HepG2 (cell line): ENCODE measurements around the gene PCGF3. TPM values are rescaled to one million over a fixed set of nuclear protein-coding genes. Genes with fewer than 3 reads are reported as not detected.

Source experiments
- AHR ChIP-seq: IDR thresholded peaks from 2 replicates; pipeline ENCODE4 v1.6.1; 2018; ENCODE audit warnings: missing genetic modification reagents, missing compliant biosample characterization
- ATF4 ChIP-seq, 2 experiments: fragments of 450-650 bp in 1 of 2; sonication (generic) in 1 of 2; formaldehyde crosslinking; IDR thresholded peaks; 2 replicates each; pipeline versions ENCODE4 v1.5.0 to v1.8.0; 2020 to 2022; ENCODE audit warnings: mild to moderate bottlenecking in 1 of 2, missing genetic modification reagents in 1 of 2
- DDIT3 ChIP-seq: sonication (generic); formaldehyde crosslinking; IDR thresholded peaks from 2 replicates; pipeline ENCODE4 v1.4.0; 2020; ENCODE audit warnings: mild to moderate bottlenecking, missing genetic modification reagents
- GATA4 ChIP-seq: sonication (generic); IDR thresholded peaks from 2 replicates; pipeline ENCODE4 v1.6.1; 2016; ENCODE audit warnings: antibody characterized with exemption, low read depth, borderline replicate concordance
- MAFG ChIP-seq: sonication (generic); formaldehyde crosslinking; IDR thresholded peaks from 2 replicates; pipeline ENCODE4 v1.5.1; 2020; ENCODE audit warnings: mild to moderate bottlenecking, missing genetic modification reagents
- MED13 ChIP-seq: sonication (generic); formaldehyde crosslinking; IDR thresholded peaks from 2 replicates; pipeline ENCODE4 v1.5.0; 2020; ENCODE audit warnings: missing genetic modification reagents
- MIXL1 ChIP-seq: IDR thresholded peaks from 2 replicates; pipeline ENCODE4 v1.6.1; 2016
- NBN ChIP-seq: fragments of 450-650 bp; conservative IDR thresholded peaks from 2 replicates; pipeline ENCODE4 v1.6.1; 2017
- NFYC ChIP-seq: IDR thresholded peaks from 2 replicates; pipeline ENCODE4 v1.6.1; 2016; ENCODE audit warnings: missing genetic modification reagents, missing compliant biosample characterization
- ONECUT2 ChIP-seq: sonication (generic); formaldehyde crosslinking; IDR thresholded peaks from 2 replicates; pipeline ENCODE4 v1.4.0; 2020; ENCODE audit warnings: missing genetic modification reagents
- RBM39 ChIP-seq: fragments of 200-400 bp; formaldehyde crosslinking; IDR thresholded peaks from one replicate; pipeline ENCODE4 v1.6.1; 2018; ENCODE audit warnings: antibody characterized with exemption, mild to moderate bottlenecking, low read depth, low read length; ENCODE audit not compliant: poor library complexity, severe bottlenecking
- RORA ChIP-seq: sonication (generic); formaldehyde crosslinking; IDR thresholded peaks from 2 replicates; pipeline ENCODE4 v1.5.0; 2020; ENCODE audit warnings: mild to moderate bottlenecking, missing genetic modification reagents, moderate library complexity
- SALL1 ChIP-seq: sonication (generic); formaldehyde crosslinking; IDR thresholded peaks from 2 replicates; pipeline ENCODE4 v1.8.0; 2022; ENCODE audit warnings: mild to moderate bottlenecking, missing genetic modification reagents
- SIX1 ChIP-seq: sonication (generic); formaldehyde crosslinking; IDR thresholded peaks from 2 replicates; pipeline ENCODE4 v1.4.0; 2020; ENCODE audit warnings: missing genetic modification reagents, borderline replicate concordance
- ZBTB3 ChIP-seq: sonication (generic); formaldehyde crosslinking; IDR thresholded peaks from 2 replicates; pipeline ENCODE4 v1.4.0; 2020; ENCODE audit warnings: low read depth, mild to moderate bottlenecking, moderate library complexity, missing genetic modification reagents, borderline replicate concordance
- ZBTB7A ChIP-seq: sonication (generic); formaldehyde crosslinking; IDR thresholded peaks from 2 replicates; pipeline ENCODE4 v1.8.0; 2022; ENCODE audit warnings: mild to moderate bottlenecking, missing genetic modification reagents
- ZMYM3 ChIP-seq: sonication (generic); formaldehyde crosslinking; IDR thresholded peaks from 2 replicates; pipeline ENCODE4 v1.5.1; 2020; ENCODE audit warnings: mild to moderate bottlenecking, missing genetic modification reagents
- ZNF138 ChIP-seq: sonication (generic); formaldehyde crosslinking; IDR thresholded peaks from 2 replicates; pipeline ENCODE4 v1.5.0; 2020; ENCODE audit warnings: mild to moderate bottlenecking, low read depth, missing genetic modification reagents
- ZNF207 ChIP-seq: fragments of 450-650 bp; IDR thresholded peaks from 2 replicates; pipeline ENCODE4 v1.6.1; 2016; ENCODE audit warnings: antibody characterized with exemption, borderline replicate concordance
- ZNF292 ChIP-seq: sonication (generic); formaldehyde crosslinking; IDR thresholded peaks from 2 replicates; pipeline ENCODE4 v1.8.1; 2022; ENCODE audit warnings: mild to moderate bottlenecking, low read depth, missing genetic modification reagents, borderline replicate concordance
- ZNF3 ChIP-seq: IDR thresholded peaks from 2 replicates; pipeline ENCODE4 v1.7.0; 2017; ENCODE audit warnings: inconsistent platforms
- ZNF674 ChIP-seq: sonication (generic); formaldehyde crosslinking; IDR thresholded peaks from 2 replicates; pipeline ENCODE4 v1.5.0; 2020; ENCODE audit warnings: low read depth, mild to moderate bottlenecking, missing genetic modification reagents
- ZNF781 ChIP-seq: sonication (generic); formaldehyde crosslinking; IDR thresholded peaks from 2 replicates; pipeline ENCODE4 v1.5.1; 2020; ENCODE audit warnings: borderline replicate concordance, mild to moderate bottlenecking, missing genetic modification reagents; ENCODE audit errors: not compliant biosample characterization
- polyA plus RNA-seq, 8 experiments: library from polyadenylated mRNA; depleted of rRNA in 3 of 8; stranded (reverse) in 7 of 8; unstranded in 1 of 8; fragments of >200 nt; fragmentation: Illumina TruSeq in 4 of 8; extraction: Trizol in 4 of 8; gene quantifications; 2 replicates each; pipeline versions ENCODE4 v1.2.1 to v1.2.3, GENCODE V29; 2011 to 2016; ENCODE audit warnings: low read depth in 4 of 8, missing spikeins in 1 of 8, mixed read lengths in 1 of 8; ENCODE audit not compliant: insufficient read depth in 1 of 8
- total RNA-seq, 5 experiments: library from RNA; depleted of rRNA; stranded (reverse); fragments of >200 nt; fragmentation: Illumina TruSeq; extraction: Trizol; gene quantifications; 2 replicates each; pipeline ENCODE4 v1.2.3, GENCODE V29; 2016; ENCODE audit warnings: low read depth in 1 of 5
- TF ChIP-seq, protein P1 (sequence below): sonication (generic); formaldehyde crosslinking; IDR thresholded peaks from 2 replicates; pipeline ENCODE4 v1.4.0; 2020; ENCODE audit warnings: missing genetic modification reagents, borderline replicate concordance
- TF ChIP-seq, protein P2 (sequence below), 2 experiments: IDR thresholded peaks; 2 replicates each; pipeline ENCODE4 v1.6.1; 2011 to 2012; ENCODE audit warnings: low read length in 2 of 2, borderline replicate concordance in 1 of 2, low read depth in 1 of 2, mild to moderate bottlenecking in 1 of 2, moderate library complexity in 1 of 2

The PCGF3 gene
- total and polyA plus RNA-seq, 2 of the 13 experiments (the other 11 are each of a cell fraction or from before 2014, with no cell fraction given), result 28.6 to 66.2 TPM

DNA sequence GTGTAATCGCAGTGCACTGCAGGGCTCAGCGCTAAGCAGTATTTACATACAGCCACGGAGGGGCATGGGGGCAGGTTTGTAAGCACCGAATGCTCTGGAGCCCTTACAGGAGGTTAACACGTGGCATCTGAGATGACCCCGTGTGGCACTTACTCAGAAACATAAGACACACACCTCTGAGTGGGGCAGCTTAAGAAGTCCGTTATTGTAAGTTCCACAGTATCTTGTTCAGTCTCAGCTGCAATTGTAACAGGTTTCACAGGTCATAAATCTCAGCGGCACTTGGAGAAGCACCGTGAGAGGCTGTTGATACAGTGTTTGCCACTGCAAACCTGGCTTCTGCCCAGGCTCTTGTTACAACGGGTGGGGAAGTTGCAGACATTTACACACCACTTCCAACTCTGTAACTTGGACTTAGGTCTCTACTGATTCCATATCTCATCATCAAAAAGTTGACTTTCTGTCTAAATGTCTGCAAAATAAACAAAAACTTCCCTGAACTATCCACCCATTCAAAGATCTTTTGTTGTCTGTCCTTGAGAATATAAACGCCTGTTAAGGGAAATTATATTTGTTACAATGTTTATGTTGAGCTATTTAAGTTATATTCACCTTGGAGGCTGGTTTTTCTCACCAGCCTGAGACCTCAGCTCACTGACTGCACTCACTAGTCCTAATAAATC, 110.0 kb downstream of the PCGF3 start (continued):
- no peak for TF ChIP-seq RORA (CRISPR knock-in tag)
- TF ChIP-seq MIXL1 (CRISPR knock-in tag), result peak; percentile 20; the same call in 1 of the 2 replicates
- no peak for TF ChIP-seq RBM39
- no peak for TF ChIP-seq DDIT3 (CRISPR knock-in tag)
- no peak for TF ChIP-seq ZNF674 (CRISPR knock-in tag)
- TF ChIP-seq ATF4 (CRISPR knock-in tag; IDR thresholded peaks at IDR 0.05), result 0 out of 4 replicates have a peak, but pooled peaks of 1 of the 2 experiments have one; percentile 27
- TF ChIP-seq SALL1 (CRISPR knock-in tag), result peak; percentile 89
- no peak for TF ChIP-seq NBN
- TF ChIP-seq ZNF781 (CRISPR knock-in tag), result peak; percentile 61
- TF ChIP-seq ZBTB3 (CRISPR knock-in tag), result no peak
- no peak for TF ChIP-seq ONECUT2 (CRISPR knock-in tag)
- no peak for TF ChIP-seq MAFG
- TF ChIP-seq ZNF207, result no peak
- peak; percentile 86; the same call in 1 of the 2 replicates for TF ChIP-seq SIX1 (CRISPR knock-in tag)
- no peak for TF ChIP-seq MED13
- peak; percentile 56; the same call in 1 of the 2 replicates for TF ChIP-seq ZNF3 (CRISPR knock-in tag)
- no peak for TF ChIP-seq NFYC
- TF ChIP-seq, protein P1, sequence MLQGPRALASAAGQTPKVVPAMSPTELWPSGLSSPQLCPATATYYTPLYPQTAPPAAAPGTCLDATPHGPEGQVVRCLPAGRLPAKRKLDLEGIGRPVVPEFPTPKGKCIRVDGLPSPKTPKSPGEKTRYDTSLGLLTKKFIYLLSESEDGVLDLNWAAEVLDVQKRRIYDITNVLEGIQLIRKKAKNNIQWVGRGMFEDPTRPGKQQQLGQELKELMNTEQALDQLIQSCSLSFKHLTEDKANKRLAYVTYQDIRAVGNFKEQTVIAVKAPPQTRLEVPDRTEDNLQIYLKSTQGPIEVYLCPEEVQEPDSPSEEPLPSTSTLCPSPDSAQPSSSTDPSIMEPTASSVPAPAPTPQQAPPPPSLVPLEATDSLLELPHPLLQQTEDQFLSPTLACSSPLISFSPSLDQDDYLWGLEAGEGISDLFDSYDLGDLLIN, result no peak
- TF ChIP-seq ZNF292 (CRISPR knock-in tag), result peak; percentile 75; the same call in 1 of the 2 replicates
- no peak for TF ChIP-seq ZBTB7A (CRISPR knock-in tag)
- TF ChIP-seq AHR (CRISPR knock-in tag), result no peak
- peak; percentile 68; the same call in 1 of the 2 replicates for TF ChIP-seq ZMYM3 (CRISPR knock-in tag)
- TF ChIP-seq ZNF138 (CRISPR knock-in tag), result no peak
- TF ChIP-seq, protein P2, sequence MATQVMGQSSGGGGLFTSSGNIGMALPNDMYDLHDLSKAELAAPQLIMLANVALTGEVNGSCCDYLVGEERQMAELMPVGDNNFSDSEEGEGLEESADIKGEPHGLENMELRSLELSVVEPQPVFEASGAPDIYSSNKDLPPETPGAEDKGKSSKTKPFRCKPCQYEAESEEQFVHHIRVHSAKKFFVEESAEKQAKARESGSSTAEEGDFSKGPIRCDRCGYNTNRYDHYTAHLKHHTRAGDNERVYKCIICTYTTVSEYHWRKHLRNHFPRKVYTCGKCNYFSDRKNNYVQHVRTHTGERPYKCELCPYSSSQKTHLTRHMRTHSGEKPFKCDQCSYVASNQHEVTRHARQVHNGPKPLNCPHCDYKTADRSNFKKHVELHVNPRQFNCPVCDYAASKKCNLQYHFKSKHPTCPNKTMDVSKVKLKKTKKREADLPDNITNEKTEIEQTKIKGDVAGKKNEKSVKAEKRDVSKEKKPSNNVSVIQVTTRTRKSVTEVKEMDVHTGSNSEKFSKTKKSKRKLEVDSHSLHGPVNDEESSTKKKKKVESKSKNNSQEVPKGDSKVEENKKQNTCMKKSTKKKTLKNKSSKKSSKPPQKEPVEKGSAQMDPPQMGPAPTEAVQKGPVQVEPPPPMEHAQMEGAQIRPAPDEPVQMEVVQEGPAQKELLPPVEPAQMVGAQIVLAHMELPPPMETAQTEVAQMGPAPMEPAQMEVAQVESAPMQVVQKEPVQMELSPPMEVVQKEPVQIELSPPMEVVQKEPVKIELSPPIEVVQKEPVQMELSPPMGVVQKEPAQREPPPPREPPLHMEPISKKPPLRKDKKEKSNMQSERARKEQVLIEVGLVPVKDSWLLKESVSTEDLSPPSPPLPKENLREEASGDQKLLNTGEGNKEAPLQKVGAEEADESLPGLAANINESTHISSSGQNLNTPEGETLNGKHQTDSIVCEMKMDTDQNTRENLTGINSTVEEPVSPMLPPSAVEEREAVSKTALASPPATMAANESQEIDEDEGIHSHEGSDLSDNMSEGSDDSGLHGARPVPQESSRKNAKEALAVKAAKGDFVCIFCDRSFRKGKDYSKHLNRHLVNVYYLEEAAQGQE (IDR thresholded peaks at IDR 0.05; ENCODE audit: borderline replicate concordance in 1 of 2, low read depth in 1 of 2, low read length in 2 of 2), result no peak
- peak; percentile 36; the same call in 1 of the 2 replicates for TF ChIP-seq GATA4
